Endothelial cell of umbilical vein (primary cell): ENCODE results near the gene SLC24A3. TPM values are rescaled to one million over a fixed set of nuclear protein-coding genes. Genes with fewer than 3 reads are reported as not detected.

Source experiments
- BruUV-seq: library from RNA; stranded (reverse); fragments of 400-500 nt; replicated peaks from 2 replicates; lab custom pipeline; 2021; lab: Mats Ljungman, UMichigan
- CTCF ChIA-PET: fragments of 300-600, 350-600 bp; sonication (Branson Sonifier 250); formaldehyde crosslinking; loops from one replicate; lab custom pipeline; 2021; ENCODE audit warnings: antibody characterized with exemption, inconsistent platforms; lab: Charles Lee
- POLR2A ChIA-PET: fragments of 300-600, 350-600 bp; sonication (Branson Sonifier 250); formaldehyde crosslinking; loops from one replicate; lab custom pipeline; 2021; ENCODE audit warnings: antibody characterized with exemption, inconsistent platforms; lab: Charles Lee
- DNase-seq: peaks from one replicate; pipeline ENCODE4 v3.0.0-alpha.2; 2011; ENCODE audit warnings: low read depth, low spot score
- FAIRE-seq: peaks from 2 replicates; lab custom pipeline; 2011; peaks lifted over from hg19 to GRCh38; lab: Jason Lieb, UNC
- H2AFZ ChIP-seq: 2 replicates; pipeline ENCODE4 v1.6.0; 2012; ENCODE audit warnings: low read depth, low read length, control low read depth, inconsistent platforms
- H3K27ac ChIP-seq: 2 replicates; pipeline ENCODE4 v1.5.1; 2011; ENCODE audit warnings: low read depth, mild to moderate bottlenecking, control low read depth, low read length, moderate library complexity; ENCODE audit not compliant: insufficient read depth
- H3K27me3 ChIP-seq, 2 experiments: 2 replicates each; pipeline versions ENCODE4 v1.6.0 to v1.6.1; 2011; ENCODE audit warnings: low read length in 2 of 2, mixed read lengths in 1 of 2; ENCODE audit not compliant: control insufficient read depth in 2 of 2, insufficient read depth in 2 of 2
- H3K36me3 ChIP-seq, 2 experiments: 2 replicates in 1 of 2; 3 replicates in 1 of 2; pipeline ENCODE4 v1.5.1; 2011; ENCODE audit warnings: low read length in 2 of 2, mild to moderate bottlenecking in 1 of 2, moderate library complexity in 1 of 2; ENCODE audit not compliant: control insufficient read depth in 2 of 2, insufficient read depth in 2 of 2; ENCODE audit errors: extremely low read depth in 1 of 2
- H3K4me1 ChIP-seq: 3 replicates; pipeline ENCODE4 v1.5.1; 2011; ENCODE audit warnings: mild to moderate bottlenecking, low read length; ENCODE audit not compliant: control insufficient read depth, insufficient read depth; ENCODE audit errors: extremely low read depth
- H3K4me2 ChIP-seq: 2 replicates; pipeline ENCODE4 v1.6.1; 2011; ENCODE audit warnings: low read length, control low read depth, mixed read lengths; ENCODE audit not compliant: insufficient read depth
- H3K4me3 ChIP-seq, 3 experiments: fragments of 200-600 bp in 1 of 3; sonication (generic), shearing (Covaris generic) in 1 of 3; replicated peaks in 1 of 3; 2 replicates each; pipeline ENCODE4 v1.5.1; 2011 to 2016; ENCODE audit warnings: control low read depth in 3 of 3, low read length in 3 of 3, mild to moderate bottlenecking in 2 of 3, inconsistent platforms in 1 of 3, low read depth in 1 of 3, moderate library complexity in 1 of 3; ENCODE audit not compliant: insufficient read depth in 1 of 3
- H3K79me2 ChIP-seq: 2 replicates; pipeline ENCODE4 v1.6.0; 2012; ENCODE audit warnings: low read length, inconsistent platforms; ENCODE audit not compliant: control insufficient read depth, insufficient read depth
- H3K9ac ChIP-seq: replicated peaks from 2 replicates; pipeline ENCODE3; 2011; ENCODE audit warnings: low read length, control low read depth; ENCODE audit not compliant: insufficient read depth; ENCODE audit errors: extremely low read depth
- H3K9me1 ChIP-seq: replicated peaks from 3 replicates; pipeline ENCODE4 v1.6.0; 2011; ENCODE audit warnings: mild to moderate bottlenecking, low read length; ENCODE audit not compliant: control insufficient read depth, insufficient read depth; ENCODE audit errors: extremely low read depth
- H3K9me3 ChIP-seq: replicated peaks from 2 replicates; pipeline ENCODE4 v1.5.1; 2012; ENCODE audit warnings: low read length, inconsistent platforms; ENCODE audit not compliant: control insufficient read depth, insufficient read depth
- H4K20me1 ChIP-seq: replicated peaks from 2 replicates; pipeline ENCODE3; 2011; ENCODE audit warnings: mild to moderate bottlenecking, low read length; ENCODE audit not compliant: control insufficient read depth, insufficient read depth; ENCODE audit errors: extremely low read depth
- EZH2 ChIP-seq: IDR thresholded peaks from 2 replicates; pipeline ENCODE4 v1.6.1; 2012; ENCODE audit warnings: borderline replicate concordance, low read depth, mild to moderate bottlenecking, moderate library complexity, low read length, inconsistent platforms; ENCODE audit not compliant: severe bottlenecking
- FOS ChIP-seq: IDR thresholded peaks from 2 replicates; pipeline ENCODE4 v1.6.1; 2011; ENCODE audit warnings: mild to moderate bottlenecking, low read length, moderate library complexity, borderline replicate concordance; ENCODE audit not compliant: insufficient read depth
- GATA2 ChIP-seq: IDR thresholded peaks from 2 replicates; pipeline ENCODE4 v1.7.0; 2011; ENCODE audit warnings: low read depth, mild to moderate bottlenecking, moderate library complexity, mixed read lengths, low read length; ENCODE audit not compliant: insufficient read length, insufficient read depth
- MYC ChIP-seq: IDR thresholded peaks from one replicate; pipeline ENCODE4 v1.6.1; 2011; ENCODE audit warnings: mild to moderate bottlenecking, low read depth, low read length
- POLR2A ChIP-seq: IDR thresholded peaks from 2 replicates; pipeline ENCODE4 v1.6.1; 2012; ENCODE audit warnings: low read depth, mild to moderate bottlenecking, control low read depth, low read length
- POLR2AphosphoS5 ChIP-seq: IDR thresholded peaks from 2 replicates; pipeline ENCODE4 v1.6.1; 2012; ENCODE audit warnings: low read depth, mild to moderate bottlenecking, control low read depth, low read length, moderate library complexity; ENCODE audit not compliant: insufficient read depth
- dilution Hi-C: fragments of 300-500 bp; cut with MboI; formaldehyde crosslinking; loops from one replicate; pipeline ENCODE4 v1.15.0; 2019; ENCODE audit warnings: low sequenced_read_pairs; ENCODE audit not compliant: extremely low pct_ligation_motif_present
- intact Hi-C: fragments of 100-400 bp; cut with micrococcal nuclease; formaldehyde crosslinking; loops from one replicate; pipeline ENCODE4 v1.10.0; 2022
- polyA plus RNA-seq, 4 experiments: library from polyadenylated mRNA; depleted of rRNA in 3 of 4; stranded (reverse) in 3 of 4; unstranded in 1 of 4; fragments of >200 nt; gene quantifications; 2 replicates each; pipeline versions ENCODE4 v1.2.1 to v1.2.3, GENCODE V29; 2011 to 2012; ENCODE audit warnings: missing spikeins in 1 of 4
- total RNA-seq: library from RNA; stranded (reverse); gene quantifications from 2 replicates; pipeline ENCODE4 v1.2.3, GENCODE V29; 2021
- TF ChIP-seq, protein P1 (sequence below), 2 donors: IDR thresholded peaks; 1 replicate in 1 of 2; 2 replicates in 1 of 2; pipeline ENCODE4 v1.5.1; 2011; ENCODE audit warnings: low read length in 2 of 2, mild to moderate bottlenecking in 2 of 2, moderate library complexity in 2 of 2, control low read depth in 1 of 2, inconsistent platforms in 1 of 2, low read depth in 1 of 2; ENCODE audit not compliant: insufficient read depth in 1 of 2; ENCODE audit errors: extremely low read depth in 1 of 2
- TF ChIP-seq, protein P2 (sequence below): IDR thresholded peaks from 2 replicates; pipeline ENCODE4 v1.6.1; 2011; ENCODE audit not compliant: insufficient read depth, insufficient read length

Gene SLC24A3
- total and polyA plus RNA-seq, 2 donors (not counting 3 experiments of a cell fraction or from before 2014, with no cell fraction given): not detected

- TF ChIP-seq, protein P1, sequence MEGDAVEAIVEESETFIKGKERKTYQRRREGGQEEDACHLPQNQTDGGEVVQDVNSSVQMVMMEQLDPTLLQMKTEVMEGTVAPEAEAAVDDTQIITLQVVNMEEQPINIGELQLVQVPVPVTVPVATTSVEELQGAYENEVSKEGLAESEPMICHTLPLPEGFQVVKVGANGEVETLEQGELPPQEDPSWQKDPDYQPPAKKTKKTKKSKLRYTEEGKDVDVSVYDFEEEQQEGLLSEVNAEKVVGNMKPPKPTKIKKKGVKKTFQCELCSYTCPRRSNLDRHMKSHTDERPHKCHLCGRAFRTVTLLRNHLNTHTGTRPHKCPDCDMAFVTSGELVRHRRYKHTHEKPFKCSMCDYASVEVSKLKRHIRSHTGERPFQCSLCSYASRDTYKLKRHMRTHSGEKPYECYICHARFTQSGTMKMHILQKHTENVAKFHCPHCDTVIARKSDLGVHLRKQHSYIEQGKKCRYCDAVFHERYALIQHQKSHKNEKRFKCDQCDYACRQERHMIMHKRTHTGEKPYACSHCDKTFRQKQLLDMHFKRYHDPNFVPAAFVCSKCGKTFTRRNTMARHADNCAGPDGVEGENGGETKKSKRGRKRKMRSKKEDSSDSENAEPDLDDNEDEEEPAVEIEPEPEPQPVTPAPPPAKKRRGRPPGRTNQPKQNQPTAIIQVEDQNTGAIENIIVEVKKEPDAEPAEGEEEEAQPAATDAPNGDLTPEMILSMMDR (IDR thresholded peaks at IDR 0.05; ENCODE audit: extremely low read depth in 1 of 2, insufficient read depth in 1 of 2, low read depth in 1 of 2, low read length in 2 of 2): no peak
- TF ChIP-seq POLR2A (no peak), EZH2 (no peak), FOS (no peak), POLR2AphosphoS5 (no peak), MYC (no peak), GATA2 (no peak)
- TF ChIP-seq, protein P2, sequence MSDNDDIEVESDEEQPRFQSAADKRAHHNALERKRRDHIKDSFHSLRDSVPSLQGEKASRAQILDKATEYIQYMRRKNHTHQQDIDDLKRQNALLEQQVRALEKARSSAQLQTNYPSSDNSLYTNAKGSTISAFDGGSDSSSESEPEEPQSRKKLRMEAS: no peak
Observed at GRCh38 chr20:19619904-19620430, 407.5 kb downstream of the SLC24A3 start.

More at GRCh38 chr20:19619904-19620430, 407.5 kb downstream of the SLC24A3 start:
- no peak overlapping the region for H3K27ac ChIP-seq
- no peak overlapping the region for H3K4me2 ChIP-seq
- no peak overlapping the region for H3K4me3 ChIP-seq
- H4K20me1 ChIP-seq: no peaks in the 10 kb centered on the region
- DNase-seq (no peak), FAIRE-seq (no peak)
- H3K79me2 ChIP-seq: no peaks in the 10 kb centered on the region
- ChIA-PET POLR2A (no interaction called here), CTCF (interaction anchor here (1.4 to 3.3 kb wide), 2 partner anchors 9 to 42 kb away, joined by 5 to 30 read pairs; no protein-coding TSS in a partner anchor)
- BruUV-seq: no TSS peak
- intact Hi-C loops: no loop called here
- H3K27me3 ChIP-seq: peaks cover 0 to 1% of the 10 kb centered on the region in 2 experiments
- no peak overlapping the region for H3K9ac ChIP-seq
- H3K36me3 ChIP-seq: no peaks in the 10 kb centered on the region
- dilution Hi-C loops: no loop called here
- no peak overlapping the region for H2AFZ ChIP-seq
- no peaks in the 10 kb centered on the region for H3K4me1 ChIP-seq
- H3K9me1 ChIP-seq: no peaks in the 10 kb centered on the region
- no peaks in the 10 kb centered on the region for H3K9me3 ChIP-seq
